GM19023 (cell line): ENCODE measurements around the gene SLC35A1.

Source experiments
- ATAC-seq: cut with Tn5 transposase; IDR thresholded peaks from one replicate; pipeline ENCODE4 v1.9.1; 2021; ENCODE audit warnings: mild to moderate bottlenecking, moderate library complexity; ENCODE audit not compliant: unreplicated experiment

SLC35A1 gene

GRCh38 chr6:87522686-87523085 is 49.9 kb downstream of the SLC35A1 start:
- no peak for ATAC-seq

DNA sequence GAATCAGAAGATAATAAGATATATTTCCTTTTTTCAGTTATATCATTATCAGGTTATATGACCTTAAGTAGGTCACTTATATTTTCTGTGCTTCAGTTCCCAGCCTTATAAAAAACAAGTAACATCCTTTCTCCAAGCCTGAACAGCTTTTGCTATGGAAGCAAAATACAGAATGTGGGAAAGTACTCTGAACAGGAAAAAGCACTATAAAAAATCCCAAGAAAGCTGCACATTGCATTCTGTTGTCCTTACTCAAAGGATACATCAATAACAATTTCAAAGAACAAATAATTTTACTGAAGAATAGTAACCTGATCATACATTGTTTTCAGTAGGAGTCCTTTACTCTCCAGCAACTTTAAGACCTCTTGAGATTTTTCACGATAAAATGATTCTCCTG is 56.4 kb downstream of the SLC35A1 start:
- no peak for ATAC-seq

- no peak for ATAC-seq
Observed at GRCh38 chr6:87534377-87535047, 61.7 kb downstream of the SLC35A1 start.

DNA sequence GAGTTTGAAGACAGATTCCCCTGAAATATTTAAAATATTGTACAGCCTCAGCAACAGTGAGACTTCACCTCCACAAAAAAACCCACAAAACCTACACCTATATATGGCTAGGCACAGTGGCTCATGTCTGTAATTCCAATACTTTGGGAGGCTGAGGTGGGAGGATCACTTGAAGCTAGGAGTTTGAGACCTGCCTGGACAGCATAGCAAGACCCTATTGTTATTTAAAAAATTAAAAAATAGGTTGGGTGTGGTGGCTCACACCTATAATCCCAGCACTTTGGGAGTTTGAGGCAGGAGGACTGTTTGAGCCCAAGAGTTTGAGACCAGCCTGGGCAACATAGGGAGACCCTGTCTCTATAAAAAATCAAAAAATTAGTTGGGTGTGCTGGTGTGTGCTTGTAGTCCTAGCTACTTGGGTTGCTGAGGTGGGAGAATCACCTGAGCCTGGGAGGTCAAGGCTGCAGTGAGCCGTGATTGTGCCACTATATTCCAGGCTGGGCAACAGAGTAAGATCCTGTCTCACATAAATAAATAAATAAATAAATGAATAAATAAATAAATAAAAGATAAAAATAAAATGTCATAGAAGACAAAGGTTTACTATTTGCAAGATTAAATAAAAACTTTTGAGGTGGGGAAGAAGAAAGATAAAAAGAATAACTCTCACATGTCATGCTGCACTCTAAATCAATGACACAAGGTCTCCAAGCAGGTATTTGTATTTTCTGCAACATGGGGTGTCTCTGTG is 65.9 kb downstream of the SLC35A1 start:
- no peak for ATAC-seq

DNA sequence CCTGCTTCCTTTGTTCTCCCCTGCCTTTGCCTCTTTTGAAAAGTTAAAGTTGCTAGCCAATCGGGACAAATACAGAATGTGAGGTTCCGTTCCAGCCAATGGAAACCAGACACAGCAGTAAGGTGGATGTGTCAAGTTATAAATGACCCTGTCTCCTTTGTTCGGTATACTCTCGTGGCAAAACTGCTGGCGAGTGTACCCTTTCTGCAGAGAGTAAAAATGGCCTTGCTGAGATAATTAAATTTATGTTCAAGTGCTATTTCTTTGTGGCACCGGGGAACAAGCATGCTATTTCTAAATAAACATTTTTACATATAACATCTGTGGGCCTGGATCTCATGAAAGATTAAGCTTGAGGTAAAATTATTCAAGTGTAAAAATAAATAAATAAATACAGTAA is 66.8 kb downstream of the SLC35A1 start:
- no peak for ATAC-seq

- no peak for ATAC-seq
Observed at GRCh38 chr6:87540539-87540938, 67.8 kb downstream of the SLC35A1 start.

GRCh38 chr6:87541041-87541440 is 68.3 kb downstream of the SLC35A1 start:
- ATAC-seq, result no peak

GRCh38 chr6:87541744-87542143 is 69.0 kb downstream of the SLC35A1 start:
- ATAC-seq, result no peak

GRCh38 chr6:87543696-87544473 is 71.1 kb downstream of the SLC35A1 start:
- ATAC-seq, result no peak

DNA sequence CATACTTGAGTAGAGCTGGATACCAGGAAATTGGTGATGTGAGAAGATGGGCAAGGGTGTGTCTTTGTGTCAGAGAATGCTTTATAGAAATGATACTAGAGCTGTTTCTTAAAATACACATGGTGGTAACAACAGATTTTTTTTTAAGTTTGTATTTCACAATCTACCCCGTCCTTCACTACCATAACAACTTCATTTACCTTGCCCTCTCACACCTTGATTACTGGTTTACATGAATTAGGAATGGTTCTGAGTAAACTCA is 71.6 kb downstream of the SLC35A1 start:
- ATAC-seq, result no peak

- ATAC-seq, result no peak
Observed at GRCh38 chr6:87551799-87552198, 79.0 kb downstream of the SLC35A1 start.

- ATAC-seq, result no peak
Observed at GRCh38 chr6:87553159-87553765, 80.5 kb downstream of the SLC35A1 start.

- no peak for ATAC-seq
Observed at GRCh38 chr6:87555506-87555905, 82.7 kb downstream of the SLC35A1 start.

- ATAC-seq, result no peak
Observed at GRCh38 chr6:87558446-87558845, 85.7 kb downstream of the SLC35A1 start.

DNA sequence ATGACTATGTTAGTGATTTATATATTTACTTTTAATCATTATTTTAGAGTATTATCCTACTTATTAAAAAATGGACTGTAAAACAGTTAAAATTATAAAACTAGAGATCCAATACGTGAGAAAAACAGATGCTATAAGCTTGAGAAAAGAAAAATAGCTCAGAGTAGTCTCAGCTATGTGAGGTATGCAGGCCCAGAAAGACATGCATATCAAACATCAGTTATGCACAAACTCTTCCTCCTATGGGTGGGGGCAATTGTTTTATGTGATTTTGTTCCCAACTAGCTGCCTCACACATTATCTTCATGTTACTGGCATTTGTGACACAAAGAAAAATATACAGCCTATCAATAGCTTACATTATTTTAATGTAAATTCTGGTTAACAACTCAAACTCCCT is 88.2 kb downstream of the SLC35A1 start:
- ATAC-seq, result no peak
